GM21576 (cell line): ENCODE measurements around the gene GGT5.
"Not testable (repeated sequence)": the region's sequence is repeated elsewhere in the genome, so short reads cannot be mapped to it uniquely, and the experiment has no call there.

Experiments
- ATAC-seq: cut with Tn5 transposase; IDR thresholded peaks from one replicate; pipeline ENCODE4 v1.9.1; 2021; ENCODE audit warnings: mild to moderate bottlenecking, moderate library complexity; ENCODE audit not compliant: unreplicated experiment

Gene GGT5

GRCh38 chr22:24263479-24263878 is 18.6 kb upstream of the GGT5 start:
- not testable (repeated sequence) for ATAC-seq

GRCh38 chr22:24262185-24262749 is 17.4 kb upstream of the GGT5 start:
- ATAC-seq: not testable (repeated sequence)

- ATAC-seq: not testable (repeated sequence)
Measured at GRCh38 chr22:24259459-24259858, 14.6 kb upstream of the GGT5 start.

- not testable (repeated sequence) for ATAC-seq
Measured at GRCh38 chr22:24256736-24257135, 11.9 kb upstream of the GGT5 start.

- not testable (repeated sequence) for ATAC-seq
Measured at GRCh38 chr22:24256136-24256535, 11.3 kb upstream of the GGT5 start.

GRCh38 chr22:24253126-24253525 is 8.2 kb upstream of the GGT5 start:
- ATAC-seq: not testable (repeated sequence)

- ATAC-seq: not testable (repeated sequence)
Measured at GRCh38 chr22:24251286-24251685, 6.4 kb upstream of the GGT5 start.

- ATAC-seq: not testable (repeated sequence)
Measured at GRCh38 chr22:24249413-24249812, 4.5 kb upstream of the GGT5 start.

- ATAC-seq: not testable (repeated sequence)
Measured at GRCh38 chr22:24248611-24249010, 3.7 kb upstream of the GGT5 start.

- ATAC-seq: no peak
Measured at GRCh38 chr22:24247564-24248344, 2.9 kb upstream of the GGT5 start.

GRCh38 chr22:24247011-24247507 is 2.2 kb upstream of the GGT5 start:
- no peak for ATAC-seq

GRCh38 chr22:24245584-24246561 is 991 bp upstream of the GGT5 start:
- not testable (repeated sequence) for ATAC-seq

- no peak for ATAC-seq
Measured at GRCh38 chr22:24244144-24244787, 616 bp downstream of the GGT5 start.

- not testable (repeated sequence) for ATAC-seq
Measured at GRCh38 chr22:24243417-24243816, 1.5 kb downstream of the GGT5 start.

GRCh38 chr22:24240985-24241692 is 3.7 kb downstream of the GGT5 start:
- ATAC-seq: not testable (repeated sequence)

- ATAC-seq: no peak
Measured at GRCh38 chr22:24240381-24240780, 4.5 kb downstream of the GGT5 start.

GRCh38 chr22:24238101-24238694 is 6.7 kb downstream of the GGT5 start:
- ATAC-seq: not testable (repeated sequence)

GRCh38 chr22:24236656-24237055 is 8.2 kb downstream of the GGT5 start:
- ATAC-seq: no peak

- ATAC-seq: no peak
Measured at GRCh38 chr22:24235315-24235714, 9.6 kb downstream of the GGT5 start.
